Osteoblast (primary cell): Measurements from ENCODE around the gene RHBG. TPM values are rescaled to one million over a fixed set of nuclear protein-coding genes. Genes with fewer than 3 reads are reported as not detected.

Experiments
- DNase-seq: peaks from one replicate; pipeline ENCODE4 v3.0.0; 2011; ENCODE audit warnings: low spot score, mixed read lengths; ENCODE audit not compliant: insufficient read length; ENCODE audit errors: missing footprints
- H2AFZ ChIP-seq: 2 replicates; pipeline ENCODE4 v1.6.0; 2011; ENCODE audit warnings: mild to moderate bottlenecking, low read length
- H3K27ac ChIP-seq: 2 replicates; pipeline ENCODE4 v1.5.1; 2011; ENCODE audit warnings: mild to moderate bottlenecking, low read depth, low read length, moderate library complexity
- H3K27me3 ChIP-seq: 2 replicates; pipeline ENCODE4 v1.6.0; 2012; ENCODE audit warnings: mild to moderate bottlenecking, control low read depth, inconsistent platforms, low read length, moderate library complexity; ENCODE audit not compliant: insufficient read depth
- H3K36me3 ChIP-seq: 2 replicates; pipeline ENCODE4 v1.5.1; 2011; ENCODE audit warnings: mild to moderate bottlenecking, low read length, control low read depth, moderate library complexity; ENCODE audit not compliant: insufficient read depth
- H3K4me1 ChIP-seq: 2 replicates; pipeline ENCODE4 v1.5.1; 2011; ENCODE audit warnings: mild to moderate bottlenecking, low read length, control low read depth, moderate library complexity; ENCODE audit not compliant: insufficient read depth
- H3K4me2 ChIP-seq: 2 replicates; pipeline ENCODE4 v1.6.0; 2011; ENCODE audit warnings: mild to moderate bottlenecking, low read length; ENCODE audit not compliant: insufficient read depth
- H3K4me3 ChIP-seq: fragments of 200-600 bp; sonication (generic); 3 replicates; pipeline ENCODE4 v1.5.1; 2012; ENCODE audit warnings: mild to moderate bottlenecking, low read length, inconsistent platforms; ENCODE audit not compliant: insufficient read depth
- H3K79me2 ChIP-seq: 2 replicates; pipeline ENCODE4 v1.6.0; 2012; ENCODE audit warnings: mild to moderate bottlenecking, low read length, control low read depth, inconsistent platforms; ENCODE audit not compliant: insufficient read depth
- H3K9me3 ChIP-seq: 2 replicates; pipeline ENCODE4 v1.5.1; 2011; ENCODE audit warnings: low read depth, low read length, control low read depth
- H4K20me1 ChIP-seq: 2 replicates; pipeline ENCODE4 v1.6.0; 2012; ENCODE audit warnings: mild to moderate bottlenecking, low read length, control low read depth; ENCODE audit not compliant: insufficient read depth
- CTCF ChIP-seq: IDR thresholded peaks from 2 replicates; pipeline ENCODE4 v1.5.1; 2011; ENCODE audit warnings: mild to moderate bottlenecking, low read depth, low read length, moderate library complexity; ENCODE audit errors: extremely low read depth
- total RNA-seq: library from RNA; depleted of rRNA; stranded (reverse); fragments of >200 nt; gene quantifications from 2 replicates; pipeline ENCODE4 v1.2.3, GENCODE V29; 2012

Gene RHBG
- total RNA-seq, 1 donor: not detected

GRCh38 chr1:156378557-156378956 is 9.5 kb downstream of the RHBG start:
- Histone ChIP-seq H3K9me3 (no peaks in the 10 kb centered on the region), H2AFZ (no peak overlapping the region), H3K27ac (no peak overlapping the region), H3K79me2 (no peaks in the 10 kb centered on the region), H3K36me3 (no peaks in the 10 kb centered on the region), H3K4me2 (no peak overlapping the region), H4K20me1 (no peaks in the 10 kb centered on the region), H3K4me3 (no peak overlapping the region), H3K27me3 (peaks cover 7% of the 10 kb centered on the region), H3K4me1 (no peaks in the 10 kb centered on the region)
- TF ChIP-seq CTCF: no peak
- DNase-seq: peak; percentile 44

GRCh38 chr1:156379420-156380165 is 10.6 kb downstream of the RHBG start:
- Histone ChIP-seq H3K4me2 (no peak overlapping the region), H2AFZ (no peak overlapping the region), H3K79me2 (no peaks in the 10 kb centered on the region), H3K36me3 (no peaks in the 10 kb centered on the region), H3K4me1 (no peaks in the 10 kb centered on the region), H3K9me3 (no peaks in the 10 kb centered on the region), H3K27me3 (no peaks in the 10 kb centered on the region), H3K27ac (no peak overlapping the region), H4K20me1 (no peaks in the 10 kb centered on the region), H3K4me3 (no peak overlapping the region)
- no peak for TF ChIP-seq CTCF
- peak; percentile 79 for DNase-seq

- H4K20me1 ChIP-seq: no peaks in the 10 kb centered on the region
- peak; percentile 74 for DNase-seq
- no peak overlapping the region for H3K4me2 ChIP-seq
- H3K27ac ChIP-seq: no peak overlapping the region
- no peaks in the 10 kb centered on the region for H3K36me3 ChIP-seq
- no peak for TF ChIP-seq CTCF
- H3K4me3 ChIP-seq: no peak overlapping the region
- no peaks in the 10 kb centered on the region for H3K9me3 ChIP-seq
- peaks cover 15% of the 10 kb centered on the region for H3K27me3 ChIP-seq
- H3K4me1 ChIP-seq: no peaks in the 10 kb centered on the region
- H2AFZ ChIP-seq: no peak overlapping the region
- no peaks in the 10 kb centered on the region for H3K79me2 ChIP-seq
Observed at GRCh38 chr1:156382561-156382960, 13.6 kb downstream of the RHBG start.

GRCh38 chr1:156383023-156383422 is 14.0 kb downstream of the RHBG start:
- Histone ChIP-seq H3K4me3 (no peak overlapping the region), H2AFZ (peak overlapping the region; percentile 15), H3K36me3 (no peaks in the 10 kb centered on the region), H4K20me1 (no peaks in the 10 kb centered on the region), H3K27ac (no peak overlapping the region), H3K79me2 (no peaks in the 10 kb centered on the region), H3K9me3 (no peaks in the 10 kb centered on the region), H3K4me2 (no peak overlapping the region), H3K27me3 (peaks cover 20% of the 10 kb centered on the region), H3K4me1 (no peaks in the 10 kb centered on the region)
- peak; percentile 77 for TF ChIP-seq CTCF
- DNase-seq: peak; percentile 97
